Activated naive CD8-positive, alpha-beta T cell treated with anti-CD3 and anti-CD28 coated beads, Interleukin-2, amount 10 ng/mL, durations not matched to agents 7 days and 5 days (primary cell): ENCODE results near the gene ARRDC4. TPM values are rescaled to one million over a fixed set of nuclear protein-coding genes. Genes with fewer than 3 reads are reported as not detected.
"Not testable (repeated sequence)": the region's sequence is repeated elsewhere in the genome, so short reads cannot be mapped to it uniquely, and the experiment has no call there.

ENCODE experiments used
- ATAC-seq: fragments of 150-1000 bp; cut with Tn5 transposase; one replicate; pipeline ENCODE4 v1.10.0; 2021; ENCODE audit warnings: low read depth, moderate library complexity
- POLR2A ChIA-PET: fragments of 350-600 bp; sonication (Branson Sonifier 250); formaldehyde crosslinking; loops from one replicate; lab custom pipeline; 2021; ENCODE audit warnings: antibody characterized with exemption; lab: Charles Lee
- DNase-seq: peaks from one replicate; pipeline ENCODE4 v3.0.0; 2021
- H3K27ac Mint-ChIP-seq: one replicate; pipeline ENCODE4 v1.8.0; 2022; ENCODE audit warnings: mild to moderate bottlenecking, mixed read lengths
- H3K27me3 Mint-ChIP-seq: one replicate; pipeline ENCODE4 v1.8.0; 2022; ENCODE audit warnings: mild to moderate bottlenecking, moderate library complexity, mixed read lengths
- H3K36me3 Mint-ChIP-seq: one replicate; pipeline ENCODE4 v1.8.0; 2021; ENCODE audit warnings: mild to moderate bottlenecking, mixed read lengths
- H3K4me1 Mint-ChIP-seq: one replicate; pipeline ENCODE4 v1.8.0; 2021; ENCODE audit warnings: mixed read lengths
- H3K4me3 Mint-ChIP-seq: one replicate; pipeline ENCODE4 v1.8.0; 2022; ENCODE audit warnings: mild to moderate bottlenecking, moderate library complexity, mixed read lengths
- H3K9me3 Mint-ChIP-seq: one replicate; pipeline ENCODE4 v1.8.0; 2021; ENCODE audit warnings: mixed read lengths
- total RNA-seq, 2 experiments: library from RNA; stranded (reverse); gene quantifications; one replicate each; pipeline ENCODE4 v1.2.3, GENCODE V29; 2021

ARRDC4 gene
- total RNA-seq, 2 experiments from 2014 or later = 0.94 to 1.2 TPM

- POLR2A ChIA-PET = no interaction called here
- no peak overlapping the region for H3K4me3 Mint-ChIP-seq
- H3K36me3 Mint-ChIP-seq = no peaks in the 10 kb centered on the region
- ATAC-seq = no peak
- H3K4me1 Mint-ChIP-seq = no peaks in the 10 kb centered on the region
- no peak for DNase-seq
- H3K27ac Mint-ChIP-seq = no peak overlapping the region
- H3K27me3 Mint-ChIP-seq = no peaks in the 10 kb centered on the region
- no peaks in the 10 kb centered on the region for H3K9me3 Mint-ChIP-seq
These were observed 16.4 kb downstream of the ARRDC4 start for GRCh38 chr15:97976766-97977503.

- ATAC-seq (no peak), DNase-seq (no peak)
- H3K4me3 Mint-ChIP-seq = no peak overlapping the region
- POLR2A ChIA-PET = no interaction called here
- no peaks in the 10 kb centered on the region for H3K9me3 Mint-ChIP-seq
- H3K27ac Mint-ChIP-seq = no peak overlapping the region
- no peaks in the 10 kb centered on the region for H3K27me3 Mint-ChIP-seq
- H3K36me3 Mint-ChIP-seq = no peaks in the 10 kb centered on the region
- H3K4me1 Mint-ChIP-seq = no peaks in the 10 kb centered on the region
These were observed 17.2 kb downstream of the ARRDC4 start for GRCh38 chr15:97977734-97978133.

- Mint-ChIP-seq H3K27ac (no peak overlapping the region), H3K27me3 (no peaks in the 10 kb centered on the region), H3K4me1 (no peaks in the 10 kb centered on the region), H3K9me3 (no peaks in the 10 kb centered on the region), H3K4me3 (no peak overlapping the region), H3K36me3 (no peaks in the 10 kb centered on the region)
- DNase-seq = no peak
- POLR2A ChIA-PET = no interaction called here
- no peak for ATAC-seq
These were observed 18.1 kb downstream of the ARRDC4 start for GRCh38 chr15:97978401-97979139.

GRCh38 chr15:97979140-97979520 lies 18.6 kb downstream of the ARRDC4 start:
- no peak for ATAC-seq
- Mint-ChIP-seq H3K36me3 (no peaks in the 10 kb centered on the region), H3K9me3 (no peaks in the 10 kb centered on the region), H3K27ac (no peak overlapping the region), H3K4me1 (no peaks in the 10 kb centered on the region), H3K4me3 (no peak overlapping the region), H3K27me3 (no peaks in the 10 kb centered on the region)
- POLR2A ChIA-PET = no interaction called here
- no peak for DNase-seq

GRCh38 chr15:97981058-97981457 lies 20.6 kb downstream of the ARRDC4 start:
- H3K4me1 Mint-ChIP-seq = no peaks in the 10 kb centered on the region
- no peaks in the 10 kb centered on the region for H3K27me3 Mint-ChIP-seq
- no peak overlapping the region for H3K27ac Mint-ChIP-seq
- no peak for ATAC-seq
- peaks cover under 1% of the 10 kb centered on the region for H3K9me3 Mint-ChIP-seq
- H3K4me3 Mint-ChIP-seq = no peak overlapping the region
- no peaks in the 10 kb centered on the region for H3K36me3 Mint-ChIP-seq
- no peak for DNase-seq
- POLR2A ChIA-PET = no interaction called here

- ATAC-seq (no peak), DNase-seq (no peak)
- Mint-ChIP-seq H3K36me3 (no peaks in the 10 kb centered on the region), H3K4me1 (no peaks in the 10 kb centered on the region), H3K9me3 (peaks cover 6% of the 10 kb centered on the region), H3K4me3 (no peak overlapping the region), H3K27ac (no peak overlapping the region), H3K27me3 (no peaks in the 10 kb centered on the region)
- POLR2A ChIA-PET = no interaction called here
These were observed 21.3 kb downstream of the ARRDC4 start for GRCh38 chr15:97981758-97982157.

- no peak overlapping the region for H3K27ac Mint-ChIP-seq
- H3K9me3 Mint-ChIP-seq = peaks cover 9% of the 10 kb centered on the region
- no peaks in the 10 kb centered on the region for H3K4me1 Mint-ChIP-seq
- ATAC-seq = no peak
- no peaks in the 10 kb centered on the region for H3K27me3 Mint-ChIP-seq
- POLR2A ChIA-PET = no interaction called here
- no peak for DNase-seq
- H3K36me3 Mint-ChIP-seq = no peaks in the 10 kb centered on the region
- no peak overlapping the region for H3K4me3 Mint-ChIP-seq
These were observed 23.7 kb downstream of the ARRDC4 start for GRCh38 chr15:97984157-97984556.

GRCh38 chr15:97985979-97986378 lies 25.5 kb downstream of the ARRDC4 start:
- H3K4me1 Mint-ChIP-seq, H3K36me3 Mint-ChIP-seq, ATAC-seq, H3K27ac Mint-ChIP-seq, POLR2A ChIA-PET, H3K9me3 Mint-ChIP-seq, H3K4me3 Mint-ChIP-seq, DNase-seq, H3K27me3 Mint-ChIP-seq: not testable (repeated sequence)

- no peak for ATAC-seq
- Mint-ChIP-seq H3K36me3 (no peaks in the 10 kb centered on the region), H3K27ac (no peak overlapping the region)
These were observed 26.3 kb downstream of the ARRDC4 start for GRCh38 chr15:97986781-97987180.

GRCh38 chr15:97989299-97989698 lies 28.8 kb downstream of the ARRDC4 start:
- H3K4me3 Mint-ChIP-seq = no peak overlapping the region
- no peak overlapping the region for H3K27ac Mint-ChIP-seq
- POLR2A ChIA-PET = no interaction called here
- H3K4me1 Mint-ChIP-seq = no peaks in the 10 kb centered on the region
- DNase-seq = no peak
- no peaks in the 10 kb centered on the region for H3K27me3 Mint-ChIP-seq
- peaks cover 9% of the 10 kb centered on the region for H3K9me3 Mint-ChIP-seq
- ATAC-seq = no peak
- H3K36me3 Mint-ChIP-seq = no peaks in the 10 kb centered on the region

More at GRCh38 chr15:97986781-97987180, 26.3 kb downstream of the ARRDC4 start:
- POLR2A ChIA-PET = no interaction called here
- DNase-seq = no peak
- Mint-ChIP-seq H3K4me3 (no peak overlapping the region), H3K4me1 (no peaks in the 10 kb centered on the region), H3K9me3 (peaks cover 9% of the 10 kb centered on the region), H3K27me3 (no peaks in the 10 kb centered on the region)

- Mint-ChIP-seq H3K4me3 (no peak overlapping the region), H3K4me1 (peaks cover 12% of the 10 kb centered on the region), H3K36me3 (no peaks in the 10 kb centered on the region), H3K27me3 (no peaks in the 10 kb centered on the region), H3K27ac (no peak overlapping the region), H3K9me3 (peaks cover 2% of the 10 kb centered on the region)
- DNase-seq (no peak), ATAC-seq (no peak)
- POLR2A ChIA-PET = no interaction called here
These were observed 31.6 kb downstream of the ARRDC4 start for GRCh38 chr15:97991972-97992541.

GRCh38 chr15:97992823-97993222 lies 32.3 kb downstream of the ARRDC4 start:
- peaks cover 12% of the 10 kb centered on the region for H3K4me1 Mint-ChIP-seq
- DNase-seq (no peak), ATAC-seq (no peak)
- no peak overlapping the region for H3K4me3 Mint-ChIP-seq
- H3K27me3 Mint-ChIP-seq = no peaks in the 10 kb centered on the region
- POLR2A ChIA-PET = no interaction called here
- peaks cover 2% of the 10 kb centered on the region for H3K9me3 Mint-ChIP-seq
- H3K36me3 Mint-ChIP-seq = no peaks in the 10 kb centered on the region
- no peak overlapping the region for H3K27ac Mint-ChIP-seq

- H3K4me1 Mint-ChIP-seq = peaks cover 12% of the 10 kb centered on the region
- H3K9me3 Mint-ChIP-seq = no peaks in the 10 kb centered on the region
- no peak overlapping the region for H3K27ac Mint-ChIP-seq
- DNase-seq = no peak
- POLR2A ChIA-PET = no interaction called here
- H3K27me3 Mint-ChIP-seq = no peaks in the 10 kb centered on the region
- H3K4me3 Mint-ChIP-seq = no peak overlapping the region
- ATAC-seq = no peak
- H3K36me3 Mint-ChIP-seq = no peaks in the 10 kb centered on the region
These were observed 32.8 kb downstream of the ARRDC4 start for GRCh38 chr15:97993310-97993738.

- no peaks in the 10 kb centered on the region for H3K27me3 Mint-ChIP-seq
- POLR2A ChIA-PET = no interaction called here
These were observed 33.7 kb downstream of the ARRDC4 start for GRCh38 chr15:97994236-97994635.

More at GRCh38 chr15:97994236-97994635, 33.7 kb downstream of the ARRDC4 start:
- Mint-ChIP-seq H3K4me1 (peaks cover 12% of the 10 kb centered on the region), H3K27ac (no peak overlapping the region), H3K9me3 (no peaks in the 10 kb centered on the region), H3K4me3 (no peak overlapping the region), H3K36me3 (no peaks in the 10 kb centered on the region)
- ATAC-seq (no peak), DNase-seq (no peak)
